Endothelial cell (in vitro differentiated cells): ENCODE data around the gene RNPS1. TPM values are rescaled to one million over a fixed set of nuclear protein-coding genes. Genes with fewer than 3 reads are reported as not detected.

Experiments used
- DNase-seq: peaks from one replicate; pipeline ENCODE4 v3.0.0; 2021; ENCODE audit warnings: low spot score
- H3K27ac Mint-ChIP-seq: one replicate; pipeline ENCODE4 v1.8.0; 2021; ENCODE audit warnings: mixed read lengths, inconsistent platforms; ENCODE audit not compliant: unreplicated experiment
- H3K27me3 Mint-ChIP-seq: one replicate; pipeline ENCODE4 v1.8.0; 2021; ENCODE audit warnings: mild to moderate bottlenecking, moderate library complexity, mixed read lengths, inconsistent platforms; ENCODE audit not compliant: unreplicated experiment
- H3K36me3 Mint-ChIP-seq: one replicate; pipeline ENCODE4 v1.8.0; 2021; ENCODE audit warnings: mild to moderate bottlenecking, low read depth, mixed read lengths, inconsistent platforms; ENCODE audit not compliant: unreplicated experiment
- H3K4me1 Mint-ChIP-seq: one replicate; pipeline ENCODE4 v1.8.0; 2021; ENCODE audit warnings: mild to moderate bottlenecking, mixed read lengths, inconsistent platforms; ENCODE audit not compliant: unreplicated experiment
- H3K4me3 Mint-ChIP-seq: one replicate; pipeline ENCODE4 v1.8.0; 2021; ENCODE audit warnings: mild to moderate bottlenecking, mixed read lengths, inconsistent platforms; ENCODE audit not compliant: unreplicated experiment
- H3K9me3 Mint-ChIP-seq: one replicate; pipeline ENCODE4 v1.8.0; 2021; ENCODE audit warnings: mixed read lengths, inconsistent platforms; ENCODE audit not compliant: unreplicated experiment
- total RNA-seq: library from RNA; stranded (reverse); fragmentation: NEBNext Ultra II Directional; extraction: Animal tissue kit (Norgen Biotek cat#: 25700); gene quantifications from one replicate; pipeline ENCODE4 v1.2.1, GENCODE V29; 2021; ENCODE audit not compliant: unreplicated experiment
- TF ChIP-seq, protein P1 (sequence below): fragments of 200-600 bp; sonication (generic); IDR thresholded peaks from one replicate; pipeline ENCODE4 v1.5.0; 2021; ENCODE audit warnings: antibody characterized with exemption; ENCODE audit not compliant: unreplicated experiment

Gene RNPS1
- total RNA-seq, 1 donor from 2014 or later = 203 TPM

- no peak for DNase-seq
- TF ChIP-seq, protein P1, sequence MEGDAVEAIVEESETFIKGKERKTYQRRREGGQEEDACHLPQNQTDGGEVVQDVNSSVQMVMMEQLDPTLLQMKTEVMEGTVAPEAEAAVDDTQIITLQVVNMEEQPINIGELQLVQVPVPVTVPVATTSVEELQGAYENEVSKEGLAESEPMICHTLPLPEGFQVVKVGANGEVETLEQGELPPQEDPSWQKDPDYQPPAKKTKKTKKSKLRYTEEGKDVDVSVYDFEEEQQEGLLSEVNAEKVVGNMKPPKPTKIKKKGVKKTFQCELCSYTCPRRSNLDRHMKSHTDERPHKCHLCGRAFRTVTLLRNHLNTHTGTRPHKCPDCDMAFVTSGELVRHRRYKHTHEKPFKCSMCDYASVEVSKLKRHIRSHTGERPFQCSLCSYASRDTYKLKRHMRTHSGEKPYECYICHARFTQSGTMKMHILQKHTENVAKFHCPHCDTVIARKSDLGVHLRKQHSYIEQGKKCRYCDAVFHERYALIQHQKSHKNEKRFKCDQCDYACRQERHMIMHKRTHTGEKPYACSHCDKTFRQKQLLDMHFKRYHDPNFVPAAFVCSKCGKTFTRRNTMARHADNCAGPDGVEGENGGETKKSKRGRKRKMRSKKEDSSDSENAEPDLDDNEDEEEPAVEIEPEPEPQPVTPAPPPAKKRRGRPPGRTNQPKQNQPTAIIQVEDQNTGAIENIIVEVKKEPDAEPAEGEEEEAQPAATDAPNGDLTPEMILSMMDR = no peak
- Mint-ChIP-seq H3K4me3 (no peak overlapping the region), H3K4me1 (no peaks in the 10 kb centered on the region), H3K36me3 (peaks cover 4% of the 10 kb centered on the region), H3K27ac (no peak overlapping the region), H3K27me3 (peaks cover 7% of the 10 kb centered on the region), H3K9me3 (no peaks in the 10 kb centered on the region)
Measured at GRCh38 chr16:2238150-2238837, 29.6 kb downstream of the RNPS1 start.

- no peak overlapping the region for H3K27ac Mint-ChIP-seq
- no peaks in the 10 kb centered on the region for H3K9me3 Mint-ChIP-seq
- peaks cover 4% of the 10 kb centered on the region for H3K36me3 Mint-ChIP-seq
- TF ChIP-seq, protein P1 = no peak
- no peak for DNase-seq
- no peak overlapping the region for H3K4me3 Mint-ChIP-seq
- H3K27me3 Mint-ChIP-seq = peaks cover 7% of the 10 kb centered on the region
- H3K4me1 Mint-ChIP-seq = no peaks in the 10 kb centered on the region
Measured at GRCh38 chr16:2237493-2238149, 30.3 kb downstream of the RNPS1 start.

DNA sequence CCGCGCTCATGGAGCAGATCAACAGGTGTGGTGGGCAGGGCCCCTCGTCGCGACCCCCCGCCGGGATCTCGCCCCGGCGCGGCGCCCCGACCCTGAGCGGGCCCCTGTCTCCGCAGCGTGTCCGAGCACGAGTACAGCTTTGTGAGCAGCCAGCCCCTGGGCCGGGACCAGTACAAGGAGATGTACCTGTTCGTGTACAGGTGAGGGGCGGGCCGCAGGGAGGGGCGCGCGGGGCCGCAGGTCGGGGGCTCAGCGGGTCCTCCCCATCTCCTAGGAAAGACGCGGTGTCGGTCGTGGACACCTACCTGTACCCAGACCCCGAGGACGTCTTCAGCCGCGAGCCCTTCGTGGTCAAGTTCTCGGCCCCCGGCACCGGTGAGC is 30.8 kb downstream of the RNPS1 start:
- Mint-ChIP-seq H3K36me3 (no peaks in the 10 kb centered on the region), H3K4me1 (no peaks in the 10 kb centered on the region), H3K9me3 (no peaks in the 10 kb centered on the region), H3K4me3 (no peak overlapping the region), H3K27me3 (peaks cover 7% of the 10 kb centered on the region), H3K27ac (no peak overlapping the region)
- TF ChIP-seq, protein P1 = no peak
- DNase-seq = no peak

DNA sequence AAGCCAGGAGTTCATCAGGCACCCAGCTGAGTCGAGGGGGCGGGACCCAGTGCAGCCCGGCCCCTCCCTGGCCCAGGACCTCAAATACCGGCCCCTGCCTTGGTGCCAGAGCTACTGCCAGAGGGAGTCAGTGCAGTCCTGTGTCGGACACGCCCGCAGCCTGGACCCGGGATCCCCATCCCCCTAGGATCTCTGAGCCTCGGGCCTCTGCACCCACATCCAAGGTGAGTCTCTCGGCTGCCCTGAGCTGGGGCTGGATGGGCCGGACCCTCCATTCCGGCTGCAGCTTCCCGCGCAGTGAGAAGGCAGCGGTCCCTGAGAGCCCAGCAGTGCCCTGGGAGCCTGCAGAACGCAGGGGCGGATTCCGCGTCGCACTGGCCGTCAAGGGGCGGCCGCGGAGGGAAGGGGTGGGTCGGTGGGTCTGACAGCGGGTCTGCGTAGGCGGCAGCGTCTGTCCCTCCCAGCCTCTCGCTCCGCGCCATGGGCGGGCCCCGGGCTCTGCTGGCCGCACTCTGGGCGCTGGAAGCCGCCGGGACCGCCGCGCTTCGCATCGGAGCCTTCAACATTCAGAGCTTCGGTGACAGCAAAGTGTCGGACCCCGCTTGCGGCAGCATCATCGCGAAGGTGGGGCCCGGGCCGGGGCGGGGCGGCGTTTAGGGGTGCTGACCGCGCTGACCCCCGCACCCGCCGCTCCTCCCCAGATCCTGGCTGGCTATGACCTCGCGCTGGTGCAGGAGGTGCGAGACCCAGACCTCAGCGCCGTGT is 31.4 kb downstream of the RNPS1 start, which contains the start of gene DNASE1L2:
Gene DNASE1L2, plus strand, starts transcription at position 108 of the 765 bp plus-strand sequence. Its CDS starts 373 bp downstream, at position 481.
- H3K36me3 Mint-ChIP-seq = no peaks in the 10 kb centered on the region
- no peaks in the 10 kb centered on the region for H3K9me3 Mint-ChIP-seq
- H3K4me3 Mint-ChIP-seq = no peak within 1 kb of the TSS
- TF ChIP-seq, protein P1 = no peak
- no peak within 1 kb of the TSS for H3K27ac Mint-ChIP-seq
- no peaks in the 10 kb centered on the region for H3K4me1 Mint-ChIP-seq
- peaks cover 9% of the 10 kb centered on the region for H3K27me3 Mint-ChIP-seq
- peak; percentile 48 for DNase-seq
